A549 (cell line): ENCODE data around the gene SIPA1.

Experiments
- EP300 ChIP-seq, 2 experiments: fragments of >200 bp; sonication (Bioruptor Twin); formaldehyde crosslinking; IDR thresholded peaks; 2 replicates in 1 of 2; 3 replicates in 1 of 2; pipeline ENCODE4 v1.6.1; 2016 to 2017
- ESRRA ChIP-seq: fragments of 150-350 bp; IDR thresholded peaks from 2 replicates; pipeline ENCODE4 v1.6.1; 2014; ENCODE audit warnings: mild to moderate bottlenecking, low read length, borderline replicate concordance
- HOXA7 ChIP-seq: fragments of 250-450 bp; sonication (Bioruptor Pico); IDR thresholded peaks from 2 replicates; pipeline ENCODE4 v1.5.0; 2020; ENCODE audit warnings: mild to moderate bottlenecking, moderate library complexity
- MAFK ChIP-seq: fragments of 450-650 bp; IDR thresholded peaks from 2 replicates; pipeline ENCODE4 v1.6.1; 2014; ENCODE audit not compliant: partially characterized antibody
- MAZ ChIP-seq: fragments of 150-350 bp; IDR thresholded peaks from 2 replicates; pipeline ENCODE4 v1.6.1; 2014; ENCODE audit warnings: antibody characterized with exemption, low read depth, low read length, borderline replicate concordance
- POLR2A ChIP-seq: IDR thresholded peaks from 2 replicates; pipeline ENCODE4 v1.6.1; 2012; ENCODE audit warnings: mild to moderate bottlenecking, low read length
- TF ChIP-seq, protein P1 (sequence below): fragments of >200 bp; sonication (Bioruptor Twin); formaldehyde crosslinking; IDR thresholded peaks from 3 replicates; pipeline ENCODE4 v1.5.1; 2016

DNA sequence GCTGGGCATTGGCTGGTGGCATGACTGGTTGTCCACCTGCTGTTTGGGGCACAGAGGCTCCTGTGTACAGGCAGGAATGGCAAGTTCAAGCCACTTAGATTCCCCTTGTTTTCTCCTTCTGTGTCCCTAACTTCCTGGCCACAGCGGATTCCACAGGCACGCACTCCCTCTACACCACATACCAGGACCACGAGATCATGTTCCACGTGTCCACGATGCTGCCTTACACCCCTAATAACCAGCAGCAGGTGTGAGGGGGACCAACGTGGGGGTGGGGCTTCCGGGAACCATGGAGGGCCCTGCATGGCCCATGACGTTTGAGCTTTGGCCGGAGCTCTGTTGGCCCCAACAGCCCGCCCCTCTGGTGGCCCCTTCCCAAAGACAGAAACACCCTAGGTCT is 7.8 kb downstream of the SIPA1 start:
- TF ChIP-seq POLR2A (no peak), MAZ (no peak), EP300 (IDR thresholded peaks at IDR 0.05) (no peak), HOXA7 (CRISPR knock-in tag) (no peak), ESRRA (no peak), MAFK (no peak)
- TF ChIP-seq, protein P1, sequence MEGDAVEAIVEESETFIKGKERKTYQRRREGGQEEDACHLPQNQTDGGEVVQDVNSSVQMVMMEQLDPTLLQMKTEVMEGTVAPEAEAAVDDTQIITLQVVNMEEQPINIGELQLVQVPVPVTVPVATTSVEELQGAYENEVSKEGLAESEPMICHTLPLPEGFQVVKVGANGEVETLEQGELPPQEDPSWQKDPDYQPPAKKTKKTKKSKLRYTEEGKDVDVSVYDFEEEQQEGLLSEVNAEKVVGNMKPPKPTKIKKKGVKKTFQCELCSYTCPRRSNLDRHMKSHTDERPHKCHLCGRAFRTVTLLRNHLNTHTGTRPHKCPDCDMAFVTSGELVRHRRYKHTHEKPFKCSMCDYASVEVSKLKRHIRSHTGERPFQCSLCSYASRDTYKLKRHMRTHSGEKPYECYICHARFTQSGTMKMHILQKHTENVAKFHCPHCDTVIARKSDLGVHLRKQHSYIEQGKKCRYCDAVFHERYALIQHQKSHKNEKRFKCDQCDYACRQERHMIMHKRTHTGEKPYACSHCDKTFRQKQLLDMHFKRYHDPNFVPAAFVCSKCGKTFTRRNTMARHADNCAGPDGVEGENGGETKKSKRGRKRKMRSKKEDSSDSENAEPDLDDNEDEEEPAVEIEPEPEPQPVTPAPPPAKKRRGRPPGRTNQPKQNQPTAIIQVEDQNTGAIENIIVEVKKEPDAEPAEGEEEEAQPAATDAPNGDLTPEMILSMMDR = no peak
